ENCODE data around the gene LARGE1.

DNA sequence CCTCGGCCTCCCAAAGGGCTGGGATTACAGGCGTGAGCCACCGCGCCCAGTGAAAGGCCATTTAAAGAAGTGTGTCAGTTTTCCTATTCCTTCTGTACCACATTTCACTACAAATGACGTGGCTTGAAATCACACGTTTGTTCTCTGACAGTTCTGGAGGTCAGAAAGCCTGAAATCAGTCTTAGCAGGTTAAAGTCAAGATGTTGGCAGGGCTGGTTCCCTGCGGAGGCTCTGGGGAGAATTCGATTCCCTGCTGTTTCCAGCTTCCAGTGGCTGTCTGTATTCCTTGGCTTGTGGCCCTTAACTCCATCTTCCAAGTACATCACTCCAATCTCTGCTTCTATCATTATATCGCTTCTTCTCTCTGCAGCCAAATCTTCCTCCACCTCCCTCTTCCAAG, 383.2 kb downstream of the LARGE1 start:
- TF ChIP-seq POLR2AphosphoS5 (IDR thresholded peaks at IDR 0.05; ENCODE audit: low read depth, low read length) (no peak), POLR2A (IDR thresholded peaks at IDR 0.05; ENCODE audit: low read depth, low read length) (no peak), TAF1 (IDR thresholded peaks at IDR 0.05; ENCODE audit: low read depth, low read length) (no peak)
